Measurements from ENCODE around the gene ASB13.

GRCh38 chr10:5595095-5595494 is 71.3 kb downstream of the ASB13 start:
- TF ChIP-seq CTCF (IDR thresholded peaks at IDR 0.05) (no peak), POLR2AphosphoS5 (IDR thresholded peaks at IDR 0.05) (no peak), POLR2A (IDR thresholded peaks at IDR 0.05) (no peak)
